Superior temporal gyrus (tissue), 1 donor: ENCODE measurements around the gene SFMBT2.
"Not testable (repeated sequence)": the region's sequence is repeated elsewhere in the genome, so short reads cannot be mapped to it uniquely, and the experiment has no call there.

ENCODE experiments used
- DNase-seq: peaks from one replicate; pipeline ENCODE4 v3.0.0-alpha.2; 2016; ENCODE audit errors: extremely low spot score

SFMBT2 gene

GRCh38 chr10:7401156-7401555, 9.7 kb downstream of the SFMBT2 start:
- DNase-seq, result no peak

- DNase-seq, result no peak
These were observed 10.6 kb downstream of the SFMBT2 start for GRCh38 chr10:7400068-7400715.

- no peak for DNase-seq
These were observed 11.3 kb downstream of the SFMBT2 start for GRCh38 chr10:7399533-7399932.

GRCh38 chr10:7397049-7398035, 13.5 kb downstream of the SFMBT2 start:
- DNase-seq, result peak; percentile 44

- DNase-seq, result not testable (repeated sequence)
These were observed 18.5 kb downstream of the SFMBT2 start for GRCh38 chr10:7392301-7392700.

- DNase-seq, result no peak
These were observed 19.1 kb downstream of the SFMBT2 start for GRCh38 chr10:7391748-7392147.

- DNase-seq, result not testable (repeated sequence)
These were observed 20.1 kb downstream of the SFMBT2 start for GRCh38 chr10:7390689-7391110.

GRCh38 chr10:7389844-7390243, 21.0 kb downstream of the SFMBT2 start:
- DNase-seq, result no peak

- DNase-seq, result no peak
These were observed 21.5 kb downstream of the SFMBT2 start for GRCh38 chr10:7389346-7389745.

- DNase-seq, result no peak
These were observed 22.2 kb downstream of the SFMBT2 start for GRCh38 chr10:7388602-7389001.

GRCh38 chr10:7388149-7388548, 22.7 kb downstream of the SFMBT2 start:
- not testable (repeated sequence) for DNase-seq

- DNase-seq, result no peak
These were observed 25.7 kb downstream of the SFMBT2 start for GRCh38 chr10:7385114-7385513.

- no peak for DNase-seq
These were observed 27.4 kb downstream of the SFMBT2 start for GRCh38 chr10:7383442-7383841.

- no peak for DNase-seq
These were observed 30.1 kb downstream of the SFMBT2 start for GRCh38 chr10:7380704-7381241.

GRCh38 chr10:7378602-7379403, 32.0 kb downstream of the SFMBT2 start:
- no peak for DNase-seq

GRCh38 chr10:7377614-7378248, 33.1 kb downstream of the SFMBT2 start:
- DNase-seq, result no peak

GRCh38 chr10:7374795-7375194, 36.0 kb downstream of the SFMBT2 start:
- DNase-seq, result no peak

GRCh38 chr10:7373039-7373438, 37.8 kb downstream of the SFMBT2 start:
- DNase-seq, result no peak

GRCh38 chr10:7372504-7372903, 38.3 kb downstream of the SFMBT2 start:
- DNase-seq, result no peak

- DNase-seq, result no peak
These were observed 40.3 kb downstream of the SFMBT2 start for GRCh38 chr10:7370511-7370910.

GRCh38 chr10:7365027-7365745, 45.6 kb downstream of the SFMBT2 start:
- DNase-seq, result no peak
